Brain microvascular endothelial cell (primary cell): ENCODE results near the gene LRCOL1.

ENCODE experiments used
- DNase-seq: peaks from one replicate; pipeline ENCODE4 v3.0.0-alpha.2; 2020
- H3K27ac ChIP-seq: fragments of 250-450 bp; sonication (Bioruptor Pico); 2 replicates; pipeline ENCODE4 v1.5.1; 2020; ENCODE audit warnings: mild to moderate bottlenecking, moderate library complexity
- H3K27me3 ChIP-seq: fragments of 250-450 bp; sonication (Bioruptor Pico); replicated peaks from 2 replicates; pipeline ENCODE4 v1.5.1; 2020; ENCODE audit warnings: mild to moderate bottlenecking
- H3K36me3 ChIP-seq: fragments of 250-450 bp; sonication (Bioruptor Pico); replicated peaks from 2 replicates; pipeline ENCODE4 v1.5.1; 2020; ENCODE audit warnings: mild to moderate bottlenecking
- H3K4me3 ChIP-seq: 2 replicates; pipeline ENCODE4 v1.5.1; 2011; ENCODE audit warnings: low read depth, mild to moderate bottlenecking, control low read depth, low read length, moderate library complexity
- CTCF ChIP-seq: IDR thresholded peaks from 2 replicates; pipeline ENCODE4 v1.5.1; 2011; ENCODE audit warnings: low read depth, mild to moderate bottlenecking, moderate library complexity, low read length, control low read depth, inconsistent platforms; ENCODE audit errors: missing control alignments
- in situ Hi-C: cut with HindIII; loops from 2 replicates; pipeline ENCODE4 v1.10.0; 2017; ENCODE audit warnings: low sequenced_read_pairs, low pct_ligation_motif_present

The LRCOL1 gene

DNA sequence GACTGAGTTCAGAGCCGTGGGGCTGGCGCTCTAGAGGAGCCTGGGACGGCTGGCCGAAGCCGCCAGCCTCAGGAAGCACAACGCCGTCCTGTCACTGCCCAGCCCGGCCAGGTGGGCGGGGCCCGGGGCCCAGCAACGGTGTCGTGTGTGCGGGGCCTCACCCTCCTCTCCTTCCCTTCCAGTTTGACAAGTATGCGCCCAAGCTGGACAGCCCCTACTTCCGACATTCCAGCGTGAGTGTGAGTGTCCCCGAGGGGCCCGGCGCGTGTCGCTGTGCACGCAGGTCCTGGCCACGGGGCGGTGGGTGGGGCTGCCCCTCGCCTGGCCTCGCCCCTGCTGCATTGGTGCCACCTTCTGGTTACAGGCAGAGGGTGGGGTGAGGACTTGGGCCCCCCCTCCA, 38.3 kb downstream of the LRCOL1 start:
- Histone ChIP-seq H3K36me3 (peaks cover 21% of the 10 kb centered on the region), H3K27me3 (no peaks in the 10 kb centered on the region), H3K27ac (no peak overlapping the region), H3K4me3 (no peak overlapping the region)
- no peak for TF ChIP-seq CTCF
- no peak for DNase-seq
- in situ Hi-C loops: no loop called here

- no peak for TF ChIP-seq CTCF
- no peaks in the 10 kb centered on the region for H3K27me3 ChIP-seq
- in situ Hi-C loops: no loop called here
- H3K4me3 ChIP-seq: no peak overlapping the region
- no peak overlapping the region for H3K27ac ChIP-seq
- DNase-seq: no peak
- peaks cover 17% of the 10 kb centered on the region for H3K36me3 ChIP-seq
These were observed 38.8 kb downstream of the LRCOL1 start for GRCh38 chr12:132571598-132571997.

GRCh38 chr12:132571051-132571450, 39.3 kb downstream of the LRCOL1 start:
- Histone ChIP-seq H3K4me3 (no peak overlapping the region), H3K27ac (no peak overlapping the region), H3K27me3 (no peaks in the 10 kb centered on the region), H3K36me3 (peaks cover 17% of the 10 kb centered on the region)
- in situ Hi-C loops: no loop called here
- no peak for TF ChIP-seq CTCF
- no peak for DNase-seq

GRCh38 chr12:132570635-132571034, 39.7 kb downstream of the LRCOL1 start:
- Histone ChIP-seq H3K36me3 (peaks cover 17% of the 10 kb centered on the region), H3K27me3 (no peaks in the 10 kb centered on the region), H3K4me3 (no peak overlapping the region), H3K27ac (no peak overlapping the region)
- in situ Hi-C loops: no loop called here
- DNase-seq: no peak
- no peak for TF ChIP-seq CTCF

- in situ Hi-C loops: no loop called here
- Histone ChIP-seq H3K27ac (no peak overlapping the region), H3K27me3 (no peaks in the 10 kb centered on the region), H3K4me3 (no peak overlapping the region), H3K36me3 (peaks cover 14% of the 10 kb centered on the region)
- DNase-seq: no peak
- TF ChIP-seq CTCF: no peak
These were observed 40.4 kb downstream of the LRCOL1 start for GRCh38 chr12:132569856-132570480.
